Measurements from ENCODE around the gene NRL.
A peak's percentile ranks its signal among the peaks of the same experiment; 100 is the strongest.

The NRL gene

DNA sequence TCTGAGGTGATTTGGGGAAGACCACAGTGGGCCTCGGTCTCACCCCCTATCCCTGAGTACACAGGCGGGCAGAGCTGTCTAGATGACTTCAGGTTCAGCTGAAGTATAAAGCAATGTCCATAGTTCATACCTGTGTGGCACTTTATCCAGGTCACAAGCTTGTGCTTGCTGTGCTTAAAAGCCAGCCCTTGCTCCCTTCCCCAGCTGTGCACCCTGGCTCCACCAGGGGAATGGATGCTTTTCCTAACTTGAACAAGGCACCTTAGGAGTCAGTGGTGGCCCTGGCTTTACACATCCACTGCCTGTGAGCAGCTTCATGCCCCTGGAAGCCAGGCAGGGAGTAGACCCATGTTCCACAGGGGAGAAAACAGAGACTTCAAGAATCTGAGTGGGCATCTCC, 57.5 kb downstream of the NRL start:
- Mint-ChIP-seq H3K36me3 (ENCODE audit: low read depth) (no peaks in the 10 kb centered on the region), H3K27me3 (ENCODE audit: low read depth) (peaks cover 31% of the 10 kb centered on the region), H3K27ac (no peak overlapping the region), H3K4me1 (peaks cover 10% of the 10 kb centered on the region), H3K4me3 (no peak overlapping the region), H3K9me3 (no peaks in the 10 kb centered on the region)
- TF ChIP-seq, protein P1, sequence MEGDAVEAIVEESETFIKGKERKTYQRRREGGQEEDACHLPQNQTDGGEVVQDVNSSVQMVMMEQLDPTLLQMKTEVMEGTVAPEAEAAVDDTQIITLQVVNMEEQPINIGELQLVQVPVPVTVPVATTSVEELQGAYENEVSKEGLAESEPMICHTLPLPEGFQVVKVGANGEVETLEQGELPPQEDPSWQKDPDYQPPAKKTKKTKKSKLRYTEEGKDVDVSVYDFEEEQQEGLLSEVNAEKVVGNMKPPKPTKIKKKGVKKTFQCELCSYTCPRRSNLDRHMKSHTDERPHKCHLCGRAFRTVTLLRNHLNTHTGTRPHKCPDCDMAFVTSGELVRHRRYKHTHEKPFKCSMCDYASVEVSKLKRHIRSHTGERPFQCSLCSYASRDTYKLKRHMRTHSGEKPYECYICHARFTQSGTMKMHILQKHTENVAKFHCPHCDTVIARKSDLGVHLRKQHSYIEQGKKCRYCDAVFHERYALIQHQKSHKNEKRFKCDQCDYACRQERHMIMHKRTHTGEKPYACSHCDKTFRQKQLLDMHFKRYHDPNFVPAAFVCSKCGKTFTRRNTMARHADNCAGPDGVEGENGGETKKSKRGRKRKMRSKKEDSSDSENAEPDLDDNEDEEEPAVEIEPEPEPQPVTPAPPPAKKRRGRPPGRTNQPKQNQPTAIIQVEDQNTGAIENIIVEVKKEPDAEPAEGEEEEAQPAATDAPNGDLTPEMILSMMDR (IDR thresholded peaks at IDR 0.05; ENCODE audit: unreplicated experiment in 3 of 3) = no peak

DNA sequence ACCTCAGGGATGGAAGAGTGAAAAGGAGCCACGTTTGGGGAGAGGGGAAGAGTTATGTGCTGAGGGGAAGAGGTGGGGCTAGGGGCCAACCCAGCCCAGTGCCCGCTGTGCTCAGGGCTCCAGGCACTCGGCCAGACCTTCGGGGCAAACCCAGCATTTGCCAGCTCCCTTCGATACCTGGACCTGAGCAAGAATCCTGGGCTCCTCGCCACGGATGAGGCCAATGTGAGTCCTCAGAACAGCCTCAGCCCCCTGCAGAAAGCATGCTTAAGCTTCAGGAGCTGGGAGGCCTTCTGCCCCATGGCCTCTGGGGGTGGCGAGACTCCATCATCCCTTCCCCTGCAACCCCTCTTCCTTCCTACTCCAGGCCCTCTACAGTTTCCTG, 58.0 kb downstream of the NRL start:
- Mint-ChIP-seq H3K9me3 (no peaks in the 10 kb centered on the region), H3K4me3 (no peak overlapping the region), H3K4me1 (peaks cover 10% of the 10 kb centered on the region), H3K27me3 (ENCODE audit: low read depth) (peaks cover 31% of the 10 kb centered on the region), H3K36me3 (ENCODE audit: low read depth) (no peaks in the 10 kb centered on the region), H3K27ac (no peak overlapping the region)
- TF ChIP-seq, protein P1 (IDR thresholded peaks at IDR 0.05; ENCODE audit: unreplicated experiment in 3 of 3) = no peak

DNA sequence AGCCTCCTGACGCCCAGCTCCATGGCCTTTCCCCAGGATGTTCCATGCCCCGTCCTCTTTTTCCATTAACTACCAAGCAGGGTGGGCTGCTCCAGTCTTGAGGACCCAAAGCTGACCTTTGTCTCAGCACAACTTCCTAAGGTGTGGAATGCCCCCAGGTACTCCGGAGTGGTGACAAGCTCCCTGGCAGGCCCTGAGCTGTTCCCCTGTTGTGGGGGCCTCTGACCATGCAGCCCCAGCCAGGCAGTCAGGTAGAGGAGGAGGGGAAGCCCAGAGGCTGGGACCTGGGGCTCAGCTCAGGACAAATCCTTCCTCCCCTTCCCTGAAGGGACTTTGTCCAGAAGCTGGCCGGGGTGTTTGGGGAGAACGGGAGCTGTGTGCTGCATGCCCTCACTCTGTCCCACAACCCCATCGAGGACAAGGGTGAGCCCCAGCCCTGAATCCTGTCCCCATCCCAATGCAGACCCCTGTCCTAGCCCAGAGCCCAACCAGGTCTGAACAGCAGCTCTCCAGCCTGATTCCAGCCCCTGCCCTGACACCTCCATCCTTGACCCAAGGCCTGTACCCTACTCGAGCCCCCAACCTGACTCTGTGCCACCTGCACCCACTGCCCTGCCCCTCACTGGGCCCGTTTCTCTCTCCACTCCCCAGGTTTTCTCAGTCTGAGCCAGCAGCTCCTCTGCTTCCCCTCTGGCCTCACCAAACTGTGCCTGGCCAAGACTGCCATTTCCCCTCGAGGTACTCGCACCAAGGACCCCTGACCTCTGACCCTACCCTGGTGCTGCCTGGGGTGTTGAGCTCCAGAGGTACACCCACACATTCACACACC, 58.6 kb downstream of the NRL start:
- no peaks in the 10 kb centered on the region for H3K9me3 Mint-ChIP-seq
- H3K27ac Mint-ChIP-seq = no peak overlapping the region
- H3K27me3 Mint-ChIP-seq (ENCODE audit: low read depth) = peaks cover 31% of the 10 kb centered on the region
- TF ChIP-seq, protein P1 (IDR thresholded peaks at IDR 0.05; ENCODE audit: unreplicated experiment in 3 of 3) = no peak
- no peaks in the 10 kb centered on the region for H3K36me3 Mint-ChIP-seq (ENCODE audit: low read depth)
- H3K4me1 Mint-ChIP-seq = peaks cover 11% of the 10 kb centered on the region
- H3K4me3 Mint-ChIP-seq = no peak overlapping the region

- peaks cover 39% of the 10 kb centered on the region for H3K27me3 Mint-ChIP-seq (ENCODE audit: low read depth)
- H3K4me3 Mint-ChIP-seq = peak overlapping the region in 1 of 3 experiments; percentile 37
- no peaks in the 10 kb centered on the region for H3K9me3 Mint-ChIP-seq
- no peaks in the 10 kb centered on the region for H3K36me3 Mint-ChIP-seq (ENCODE audit: low read depth)
- TF ChIP-seq, protein P1 (IDR thresholded peaks at IDR 0.05; ENCODE audit: unreplicated experiment in 3 of 3) = no peak
- H3K27ac Mint-ChIP-seq = no peak overlapping the region
- H3K4me1 Mint-ChIP-seq = peaks cover 15% of the 10 kb centered on the region
Observed at GRCh38 chr14:24054646-24055045, 60.1 kb downstream of the NRL start.

GRCh38 chr14:24054324-24054641, 60.5 kb downstream of the NRL start:
- Mint-ChIP-seq H3K4me3 (no peak overlapping the region), H3K36me3 (ENCODE audit: low read depth) (no peaks in the 10 kb centered on the region), H3K9me3 (no peaks in the 10 kb centered on the region), H3K27me3 (ENCODE audit: low read depth) (peaks cover 39% of the 10 kb centered on the region), H3K27ac (no peak overlapping the region), H3K4me1 (peaks cover 15% of the 10 kb centered on the region)
- TF ChIP-seq, protein P1 (IDR thresholded peaks at IDR 0.05; ENCODE audit: unreplicated experiment in 3 of 3) = no peak

Data from nephron (organoid).